Stimulated activated CD4-positive, alpha-beta T cell treated with anti-CD3 and anti-CD28 coated beads, TNF-alpha, amount 100 ng/mL, for 24 hours (primary cell): ENCODE data around the gene EI24.

Experiments used
- DNase-seq, 3 experiments: peaks; one replicate each; pipeline ENCODE4 v3.0.0-alpha.2; 2020; ENCODE audit warnings: low read depth in 3 of 3

EI24 gene

DNA sequence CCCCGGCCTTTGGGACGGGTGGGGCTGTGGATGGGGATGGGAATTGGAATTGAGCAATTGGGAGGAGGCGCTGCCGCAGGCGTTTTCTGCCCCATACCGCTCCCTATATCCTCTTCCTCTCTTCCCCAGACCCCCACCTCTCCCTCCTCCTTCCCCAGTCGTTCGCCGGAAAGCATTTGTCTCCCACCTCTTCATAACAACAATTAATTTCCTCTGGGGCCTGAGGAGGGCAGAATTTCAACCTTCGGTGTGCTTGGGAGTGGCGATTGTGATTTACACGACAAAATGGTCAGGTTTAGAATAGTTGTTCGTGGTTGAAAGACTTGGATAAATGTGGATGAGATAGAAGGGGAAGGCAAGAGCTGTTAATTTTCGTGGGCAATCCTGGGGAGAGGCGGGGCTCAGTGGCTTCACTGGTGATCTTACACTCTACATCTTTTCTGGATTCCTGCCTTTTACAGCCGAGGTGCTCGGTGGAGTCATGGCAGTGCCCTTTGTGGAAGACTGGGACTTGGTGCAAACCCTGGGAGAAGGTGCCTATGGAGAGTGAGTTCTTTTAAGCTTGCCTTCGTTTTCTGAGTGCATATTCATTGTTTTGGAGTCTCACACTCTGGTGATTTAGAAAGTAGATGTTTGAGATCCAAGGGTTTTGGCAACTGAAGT lies 57.1 kb downstream of the EI24 start:
- peak in 1 of 3 experiments; percentile 22 for DNase-seq

DNA sequence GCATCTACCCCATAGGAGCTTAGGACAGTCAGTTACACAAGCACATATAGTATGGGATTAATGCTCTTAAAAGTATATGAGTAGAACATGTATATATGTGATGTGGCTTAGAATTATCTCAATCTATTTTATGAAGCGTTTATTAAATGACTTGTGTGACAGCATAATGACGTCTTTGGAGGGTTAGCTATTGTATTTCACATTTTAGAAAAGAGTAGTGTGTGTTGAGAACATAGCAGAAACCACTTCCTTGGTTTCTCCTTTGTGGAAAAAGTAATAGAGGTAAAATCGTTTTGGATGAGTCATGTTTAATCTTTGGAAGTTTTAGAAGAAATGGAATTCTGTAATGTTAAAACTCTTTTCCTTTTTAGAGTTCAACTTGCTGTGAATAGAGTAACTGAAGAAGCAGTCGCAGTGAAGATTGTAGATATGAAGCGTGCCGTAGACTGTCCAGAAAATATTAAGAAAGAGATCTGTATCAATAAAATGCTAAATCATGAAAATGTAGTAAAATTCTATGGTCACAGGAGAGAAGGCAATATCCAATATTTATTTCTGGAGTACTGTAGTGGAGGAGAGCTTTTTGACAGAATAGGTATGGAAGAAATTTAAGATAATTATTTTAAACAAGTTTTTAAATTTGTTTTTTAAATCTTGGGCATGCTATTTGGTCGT lies 58.1 kb downstream of the EI24 start:
- no peak for DNase-seq
